Cardiac fibroblast (primary cell): ENCODE measurements around the gene SLTM.
"Not testable (repeated sequence)": the region's sequence is repeated elsewhere in the genome, so short reads cannot be mapped to it uniquely, and the experiment has no call there.

Experiments
- DNase-seq, 2 donors: peaks; one replicate each; pipeline versions ENCODE4 v3.0.0 to v3.0.0-alpha.2; 2010; ENCODE audit warnings: low read depth in 2 of 2
- H3K4me3 ChIP-seq, 2 donors: replicated peaks in 1 of 2; 1 replicate in 1 of 2; 2 replicates in 1 of 2; pipeline ENCODE4 v1.5.1; 2011; ENCODE audit warnings: low read depth in 2 of 2, low read length in 2 of 2, mild to moderate bottlenecking in 2 of 2, moderate library complexity in 1 of 2
- CTCF ChIP-seq: IDR thresholded peaks from one replicate; pipeline ENCODE4 v1.5.1; 2011; ENCODE audit warnings: low read depth, mild to moderate bottlenecking, low read length, inconsistent platforms

The SLTM gene

GRCh38 chr15:58919232-58919631 lies 14.2 kb downstream of the SLTM start:
- no peak overlapping the region for H3K4me3 ChIP-seq
- TF ChIP-seq CTCF = no peak
- DNase-seq = no peak

GRCh38 chr15:58918239-58918638 lies 15.2 kb downstream of the SLTM start:
- H3K4me3 ChIP-seq = no peak overlapping the region
- DNase-seq = peak; percentile 47 to 72
- TF ChIP-seq CTCF = no peak

GRCh38 chr15:58917613-58918129 lies 15.8 kb downstream of the SLTM start:
- not testable (repeated sequence) for DNase-seq

GRCh38 chr15:58916962-58917361 lies 16.5 kb downstream of the SLTM start:
- DNase-seq = no peak
- H3K4me3 ChIP-seq = no peak overlapping the region
- no peak for TF ChIP-seq CTCF

More at GRCh38 chr15:58917613-58918129, 15.8 kb downstream of the SLTM start:
- H3K4me3 ChIP-seq = not testable (repeated sequence)

GRCh38 chr15:58910456-58910855 lies 23.0 kb downstream of the SLTM start:
- no peak for TF ChIP-seq CTCF
- no peak overlapping the region for H3K4me3 ChIP-seq
- DNase-seq = no peak

GRCh38 chr15:58909616-58910015 lies 23.9 kb downstream of the SLTM start:
- no peak for TF ChIP-seq CTCF
- peak in 1 of 2 donors; percentile 29 for DNase-seq
- H3K4me3 ChIP-seq = no peak overlapping the region

GRCh38 chr15:58908550-58909309 lies 24.7 kb downstream of the SLTM start:
- DNase-seq = no peak
- no peak overlapping the region for H3K4me3 ChIP-seq
- no peak for TF ChIP-seq CTCF
